HG03066 (cell line): ENCODE data around the gene PVALB.

Experiments
- ATAC-seq: cut with Tn5 transposase; IDR thresholded peaks from one replicate; pipeline ENCODE4 v1.9.1; 2021; ENCODE audit warnings: low read depth; ENCODE audit not compliant: unreplicated experiment

The PVALB gene

GRCh38 chr22:36850056-36850455 is 33.2 kb upstream of the PVALB start:
- no peak for ATAC-seq

- no peak for ATAC-seq
These were observed 30.1 kb upstream of the PVALB start for GRCh38 chr22:36846949-36847348.

GRCh38 chr22:36846271-36846670 is 29.4 kb upstream of the PVALB start:
- ATAC-seq = no peak

GRCh38 chr22:36840106-36840505 is 23.3 kb upstream of the PVALB start:
- ATAC-seq = no peak

GRCh38 chr22:36839356-36840073 is 22.7 kb upstream of the PVALB start:
- no peak for ATAC-seq

- no peak for ATAC-seq
These were observed 21.5 kb upstream of the PVALB start for GRCh38 chr22:36838119-36839030.

- ATAC-seq = no peak
These were observed 19.1 kb upstream of the PVALB start for GRCh38 chr22:36835903-36836302.

- ATAC-seq = no peak
These were observed 16.2 kb upstream of the PVALB start for GRCh38 chr22:36833073-36833472.

GRCh38 chr22:36831717-36832116 is 14.9 kb upstream of the PVALB start:
- ATAC-seq = no peak

GRCh38 chr22:36831206-36831605 is 14.4 kb upstream of the PVALB start:
- ATAC-seq = no peak

- ATAC-seq = no peak
These were observed 13.8 kb upstream of the PVALB start for GRCh38 chr22:36830601-36831000.

GRCh38 chr22:36829370-36830002 is 12.7 kb upstream of the PVALB start:
- no peak for ATAC-seq

- no peak for ATAC-seq
These were observed 12.0 kb upstream of the PVALB start for GRCh38 chr22:36828815-36829214.

- ATAC-seq = no peak
These were observed 9.4 kb upstream of the PVALB start for GRCh38 chr22:36826262-36826661.

- ATAC-seq = no peak
These were observed 7.8 kb upstream of the PVALB start for GRCh38 chr22:36824655-36825054.

- no peak for ATAC-seq
These were observed 6.5 kb upstream of the PVALB start for GRCh38 chr22:36823186-36823839.

- no peak for ATAC-seq
These were observed 5.7 kb upstream of the PVALB start for GRCh38 chr22:36822581-36822980.

- ATAC-seq = no peak
These were observed 2.3 kb upstream of the PVALB start for GRCh38 chr22:36819112-36819511.

- ATAC-seq = no peak
These were observed 1.3 kb upstream of the PVALB start for GRCh38 chr22:36818010-36818642.

- ATAC-seq = no peak
These were observed 652 bp upstream of the PVALB start for GRCh38 chr22:36817525-36817848.

GRCh38 chr22:36816339-36816635 is 548 bp downstream of the PVALB start:
- no peak for ATAC-seq
